Measurements from ENCODE around the gene UBALD2. TPM values are rescaled to one million over a fixed set of nuclear protein-coding genes. Genes with fewer than 3 reads are reported as not detected.

Gene UBALD2
- total and polyA plus RNA-seq, 2 of the 13 experiments (the other 11 are each of a cell fraction or from before 2014, with no cell fraction given) = 3.3 to 89.7 TPM

- TF ChIP-seq KMT2A (CRISPR knock-in tag; IDR thresholded peaks at IDR 0.05) (no peak; the same call in 1 of the 2 replicates), ADNP (CRISPR knock-in tag; IDR thresholded peaks at IDR 0.05) (no peak), KLF16 (CRISPR knock-in tag; IDR thresholded peaks at IDR 0.05) (peak in 1 of 2 experiments; percentile 31; a peak in 1 of 4 replicates), SYNCRIP (IDR thresholded peaks at IDR 0.05; ENCODE audit: insufficient read depth, low read depth, low read length) (no peak), HMG20B (CRISPR knock-in tag; conservative IDR thresholded peaks at IDR 0.05) (no peak), IRF9 (CRISPR knock-in tag; IDR thresholded peaks at IDR 0.05; ENCODE audit: borderline replicate concordance) (peak; percentile 80; the same call in 1 of the 2 replicates), NRL (CRISPR knock-in tag; IDR thresholded peaks at IDR 0.05; ENCODE audit: borderline replicate concordance) (0 out of 2 replicates have a peak, but pooled peaks have one; percentile 37), ZNF205 (CRISPR knock-in tag; IDR thresholded peaks at IDR 0.05) (no peak), NFKB2 (CRISPR knock-in tag; IDR thresholded peaks at IDR 0.05; ENCODE audit: borderline replicate concordance) (no peak), MNT (IDR thresholded peaks at IDR 0.05) (peak; percentile 62), NONO (IDR thresholded peaks at IDR 0.05) (no peak), NONO (CRISPR knock-in tag; conservative IDR thresholded peaks at IDR 0.05) (no peak), ZNF589 (CRISPR knock-in tag; conservative IDR thresholded peaks at IDR 0.05) (no peak), ZBED4 (CRISPR knock-in tag; IDR thresholded peaks at IDR 0.05; ENCODE audit: borderline replicate concordance) (peak; percentile 45; the same call in 1 of the 2 replicates), TRIM22 (IDR thresholded peaks at IDR 0.05) (no peak), HOXD1 (CRISPR knock-in tag; IDR thresholded peaks at IDR 0.05) (peak; percentile 47; the same call in 1 of the 2 replicates), TGIF2 (CRISPR knock-in tag; IDR thresholded peaks at IDR 0.05) (peak; percentile 96), ZFP36L1 (CRISPR knock-in tag; IDR thresholded peaks at IDR 0.05) (no peak), ZBTB38 (CRISPR knock-in tag; IDR thresholded peaks at IDR 0.05) (0 out of 2 replicates have a peak, but pooled peaks have one; percentile 52)
These were observed 586 bp downstream of the UBALD2 start (continued) for GRCh38 chr17:76265624-76266243.

All from HepG2 (cell line).